ENCODE results near the gene NCOA3.

Gene NCOA3

GRCh38 chr20:47465335-47466090, 36.2 kb upstream of the NCOA3 start:
- no peak for TF ChIP-seq CTCF (IDR thresholded peaks at IDR 0.05; ENCODE audit: insufficient read depth, missing control alignments)
- DNase-seq (ENCODE audit: insufficient read length, low spot score): no peak
- no peak for FAIRE-seq

- FAIRE-seq (no peak), DNase-seq (ENCODE audit: insufficient read length, low spot score) (no peak)
- no peak for TF ChIP-seq CTCF (IDR thresholded peaks at IDR 0.05; ENCODE audit: insufficient read depth, missing control alignments)
These were observed 35.5 kb upstream of the NCOA3 start for GRCh38 chr20:47466213-47466612.

GRCh38 chr20:47466704-47467459, 34.8 kb upstream of the NCOA3 start:
- no peak for TF ChIP-seq CTCF (IDR thresholded peaks at IDR 0.05; ENCODE audit: insufficient read depth, missing control alignments)

GRCh38 chr20:47468290-47469050, 33.2 kb upstream of the NCOA3 start:
- no peak for TF ChIP-seq CTCF (IDR thresholded peaks at IDR 0.05; ENCODE audit: insufficient read depth, missing control alignments)
- no peak for FAIRE-seq
- DNase-seq (ENCODE audit: insufficient read length, low spot score): no peak

More at GRCh38 chr20:47466704-47467459, 34.8 kb upstream of the NCOA3 start:
- FAIRE-seq: no peak
- DNase-seq (ENCODE audit: insufficient read length, low spot score): no peak

- TF ChIP-seq CTCF (IDR thresholded peaks at IDR 0.05; ENCODE audit: insufficient read depth, missing control alignments): no peak
- FAIRE-seq: no peak
- DNase-seq (ENCODE audit: insufficient read length, low spot score): no peak
These were observed 26.2 kb upstream of the NCOA3 start for GRCh38 chr20:47475419-47476044.

GRCh38 chr20:47476452-47476851, 25.2 kb upstream of the NCOA3 start:
- no peak for FAIRE-seq
- no peak for DNase-seq (ENCODE audit: insufficient read length, low spot score)
- no peak for TF ChIP-seq CTCF (IDR thresholded peaks at IDR 0.05; ENCODE audit: insufficient read depth, missing control alignments)
